HL-60 (cell line): Measurements from ENCODE around the gene AP2A2.
A peak's percentile ranks its signal among the peaks of the same experiment; 100 is the strongest.

Experiments used
- DNase-seq, 2 experiments: peaks; one replicate each; pipeline ENCODE4 v3.0.0-alpha.2; 2010 to 2020; ENCODE audit warnings: low read depth in 1 of 2, low spot score in 1 of 2
- H3K27ac ChIP-seq: fragments of 250-450 bp; sonication (Bioruptor Pico); replicated peaks from 2 replicates; pipeline ENCODE4 v1.5.1; 2020; ENCODE audit warnings: mild to moderate bottlenecking, moderate library complexity
- H3K27me3 ChIP-seq: fragments of 250-450 bp; sonication (Bioruptor Pico); 2 replicates; pipeline ENCODE4 v1.5.1; 2021; ENCODE audit warnings: mild to moderate bottlenecking, moderate library complexity; ENCODE audit not compliant: insufficient read depth, poor library complexity, severe bottlenecking
- H3K4me3 ChIP-seq: replicated peaks from 2 replicates; pipeline ENCODE4 v1.5.1; 2011; ENCODE audit warnings: mild to moderate bottlenecking, control low read depth, low read length; ENCODE audit not compliant: insufficient read depth
- GABPA ChIP-seq: IDR thresholded peaks from 2 replicates; pipeline ENCODE4 v1.6.1; 2012; ENCODE audit warnings: low read depth
- POLR2AphosphoS5 ChIP-seq: IDR thresholded peaks from 2 replicates; pipeline ENCODE4 v1.6.1; 2012; ENCODE audit warnings: low read depth
- SPI1 ChIP-seq: IDR thresholded peaks from 2 replicates; pipeline ENCODE4 v1.6.1; 2012; ENCODE audit warnings: low read depth, mild to moderate bottlenecking, borderline replicate concordance
- TF ChIP-seq, protein P1 (sequence below): IDR thresholded peaks from 2 replicates; pipeline ENCODE4 v1.6.1; 2012; ENCODE audit warnings: low read depth; ENCODE audit not compliant: insufficient replicate concordance
- TF ChIP-seq, protein P2 (sequence below): IDR thresholded peaks from one replicate; pipeline ENCODE4 v1.5.1; 2011; ENCODE audit warnings: low read length, control low read depth, inconsistent platforms; ENCODE audit not compliant: insufficient read depth

AP2A2 gene

DNA sequence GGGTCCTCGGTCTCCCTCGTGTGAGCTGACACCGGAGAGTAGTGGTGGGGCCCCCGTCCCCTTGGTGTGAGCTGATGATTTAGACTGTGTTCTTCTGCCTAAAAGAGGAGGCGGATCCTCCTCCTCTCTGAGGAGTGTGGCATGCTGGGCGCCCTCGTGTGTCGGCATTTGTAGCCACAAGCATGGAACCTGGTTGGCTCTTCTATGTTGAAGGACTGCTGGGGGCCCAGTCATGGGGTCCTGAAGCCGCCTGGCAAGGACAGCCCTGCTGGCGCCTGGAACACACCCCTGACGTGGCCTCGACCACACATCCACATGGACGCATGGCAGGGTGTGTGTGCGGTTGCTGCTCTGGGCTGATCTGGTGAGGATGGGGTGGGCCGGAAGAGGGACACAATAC is 50.2 kb downstream of the AP2A2 start:
- TF ChIP-seq, protein P1, sequence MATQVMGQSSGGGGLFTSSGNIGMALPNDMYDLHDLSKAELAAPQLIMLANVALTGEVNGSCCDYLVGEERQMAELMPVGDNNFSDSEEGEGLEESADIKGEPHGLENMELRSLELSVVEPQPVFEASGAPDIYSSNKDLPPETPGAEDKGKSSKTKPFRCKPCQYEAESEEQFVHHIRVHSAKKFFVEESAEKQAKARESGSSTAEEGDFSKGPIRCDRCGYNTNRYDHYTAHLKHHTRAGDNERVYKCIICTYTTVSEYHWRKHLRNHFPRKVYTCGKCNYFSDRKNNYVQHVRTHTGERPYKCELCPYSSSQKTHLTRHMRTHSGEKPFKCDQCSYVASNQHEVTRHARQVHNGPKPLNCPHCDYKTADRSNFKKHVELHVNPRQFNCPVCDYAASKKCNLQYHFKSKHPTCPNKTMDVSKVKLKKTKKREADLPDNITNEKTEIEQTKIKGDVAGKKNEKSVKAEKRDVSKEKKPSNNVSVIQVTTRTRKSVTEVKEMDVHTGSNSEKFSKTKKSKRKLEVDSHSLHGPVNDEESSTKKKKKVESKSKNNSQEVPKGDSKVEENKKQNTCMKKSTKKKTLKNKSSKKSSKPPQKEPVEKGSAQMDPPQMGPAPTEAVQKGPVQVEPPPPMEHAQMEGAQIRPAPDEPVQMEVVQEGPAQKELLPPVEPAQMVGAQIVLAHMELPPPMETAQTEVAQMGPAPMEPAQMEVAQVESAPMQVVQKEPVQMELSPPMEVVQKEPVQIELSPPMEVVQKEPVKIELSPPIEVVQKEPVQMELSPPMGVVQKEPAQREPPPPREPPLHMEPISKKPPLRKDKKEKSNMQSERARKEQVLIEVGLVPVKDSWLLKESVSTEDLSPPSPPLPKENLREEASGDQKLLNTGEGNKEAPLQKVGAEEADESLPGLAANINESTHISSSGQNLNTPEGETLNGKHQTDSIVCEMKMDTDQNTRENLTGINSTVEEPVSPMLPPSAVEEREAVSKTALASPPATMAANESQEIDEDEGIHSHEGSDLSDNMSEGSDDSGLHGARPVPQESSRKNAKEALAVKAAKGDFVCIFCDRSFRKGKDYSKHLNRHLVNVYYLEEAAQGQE: no peak
- TF ChIP-seq, protein P2, sequence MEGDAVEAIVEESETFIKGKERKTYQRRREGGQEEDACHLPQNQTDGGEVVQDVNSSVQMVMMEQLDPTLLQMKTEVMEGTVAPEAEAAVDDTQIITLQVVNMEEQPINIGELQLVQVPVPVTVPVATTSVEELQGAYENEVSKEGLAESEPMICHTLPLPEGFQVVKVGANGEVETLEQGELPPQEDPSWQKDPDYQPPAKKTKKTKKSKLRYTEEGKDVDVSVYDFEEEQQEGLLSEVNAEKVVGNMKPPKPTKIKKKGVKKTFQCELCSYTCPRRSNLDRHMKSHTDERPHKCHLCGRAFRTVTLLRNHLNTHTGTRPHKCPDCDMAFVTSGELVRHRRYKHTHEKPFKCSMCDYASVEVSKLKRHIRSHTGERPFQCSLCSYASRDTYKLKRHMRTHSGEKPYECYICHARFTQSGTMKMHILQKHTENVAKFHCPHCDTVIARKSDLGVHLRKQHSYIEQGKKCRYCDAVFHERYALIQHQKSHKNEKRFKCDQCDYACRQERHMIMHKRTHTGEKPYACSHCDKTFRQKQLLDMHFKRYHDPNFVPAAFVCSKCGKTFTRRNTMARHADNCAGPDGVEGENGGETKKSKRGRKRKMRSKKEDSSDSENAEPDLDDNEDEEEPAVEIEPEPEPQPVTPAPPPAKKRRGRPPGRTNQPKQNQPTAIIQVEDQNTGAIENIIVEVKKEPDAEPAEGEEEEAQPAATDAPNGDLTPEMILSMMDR: no peak
- TF ChIP-seq GABPA: no peak
- no peak for TF ChIP-seq SPI1
- Histone ChIP-seq H3K4me3 (no peak overlapping the region), H3K27ac (no peak overlapping the region), H3K27me3 (no peaks in the 10 kb centered on the region)
- DNase-seq: peak in 1 of 2 experiments; percentile 55

DNA sequence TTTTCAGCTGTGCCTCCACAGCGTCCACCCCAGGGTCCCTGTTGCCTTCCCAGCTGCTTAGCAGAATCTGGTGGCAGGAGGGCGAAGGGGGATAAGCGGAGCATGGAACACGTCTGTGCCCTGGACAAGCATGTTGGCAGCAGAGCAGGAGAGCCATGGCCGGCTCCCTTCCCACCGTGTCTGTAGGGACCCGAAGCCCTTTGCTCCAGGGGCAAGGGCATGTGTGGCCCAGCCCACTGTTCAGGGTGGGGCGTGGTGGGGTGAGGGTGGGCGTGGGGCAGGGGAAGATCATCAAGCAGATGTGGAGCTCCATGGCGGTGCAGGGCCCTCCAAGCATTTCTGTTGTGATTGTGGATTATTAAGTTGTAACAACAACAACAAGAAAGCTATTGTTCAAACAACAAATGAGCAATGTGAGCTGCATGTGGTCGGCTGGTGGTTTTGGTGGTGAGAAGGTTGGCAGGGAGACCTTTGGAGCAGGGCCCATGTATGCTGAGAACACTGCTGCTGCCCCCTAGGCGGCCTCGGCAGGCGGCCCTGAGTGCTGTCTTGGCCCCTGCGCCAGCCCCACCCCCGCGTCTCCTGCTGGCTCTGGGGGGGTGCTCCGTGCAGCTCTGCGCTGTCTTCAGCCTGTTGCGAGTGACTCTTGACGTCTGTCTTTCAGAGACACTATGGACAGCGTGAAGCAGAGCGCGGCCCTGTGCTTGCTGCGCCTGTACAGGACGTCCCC is 50.9 kb downstream of the AP2A2 start:
- Histone ChIP-seq H3K27me3 (no peaks in the 10 kb centered on the region), H3K27ac (no peak overlapping the region), H3K4me3 (no peak overlapping the region)
- DNase-seq: peak in 1 of 2 experiments; percentile 28
- TF ChIP-seq POLR2AphosphoS5: no peak
- no peak for TF ChIP-seq SPI1
- TF ChIP-seq GABPA: no peak
- TF ChIP-seq, protein P2: no peak
- TF ChIP-seq, protein P1: no peak

DNA sequence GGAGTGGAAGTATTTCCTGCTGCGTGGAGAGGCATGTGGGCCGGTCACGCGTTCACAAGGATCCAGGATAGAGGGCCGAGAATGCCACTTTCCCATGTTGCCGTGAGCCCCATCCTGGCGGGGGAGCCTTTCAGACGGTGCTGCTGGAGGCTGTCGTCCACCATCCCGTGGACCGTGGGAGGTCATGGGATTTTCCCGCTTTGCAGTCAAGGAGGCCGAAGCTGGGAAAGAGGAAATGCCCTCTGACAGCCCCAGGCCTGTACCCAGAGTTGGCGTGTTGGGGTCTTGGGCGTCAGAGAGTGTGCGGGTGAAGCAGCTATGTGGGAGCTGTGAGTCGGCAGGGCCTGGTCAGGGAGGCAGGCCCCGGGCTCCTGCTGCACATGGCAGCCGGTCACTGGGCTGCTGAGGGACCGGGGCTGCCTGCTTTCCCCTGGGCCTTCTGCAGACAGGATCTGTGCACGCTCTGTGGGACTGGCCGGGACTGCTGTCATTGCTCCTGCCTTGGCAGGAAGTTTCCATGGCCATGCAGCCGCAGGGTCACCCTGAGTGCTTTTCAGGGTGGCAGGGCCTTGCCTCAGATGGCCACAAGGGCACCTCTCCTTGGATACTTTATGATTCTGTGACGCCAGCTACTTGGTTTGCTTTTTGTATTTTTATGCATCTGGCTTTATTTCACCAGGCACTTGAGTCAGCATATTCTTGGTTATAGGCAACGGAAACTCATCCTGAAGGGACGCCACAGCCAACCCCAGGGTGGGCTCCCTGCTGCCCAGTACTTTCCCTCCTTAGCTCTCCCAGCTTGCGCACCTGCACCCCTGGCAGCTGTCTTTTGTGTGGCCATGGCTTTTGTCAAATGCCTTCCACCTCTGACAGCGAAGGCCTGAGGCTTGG is 52.4 kb downstream of the AP2A2 start:
- TF ChIP-seq, protein P1: no peak
- TF ChIP-seq SPI1 (no peak), POLR2AphosphoS5 (no peak), GABPA (no peak)
- TF ChIP-seq, protein P2: no peak
- Histone ChIP-seq H3K27me3 (no peaks in the 10 kb centered on the region), H3K27ac (no peak overlapping the region), H3K4me3 (no peak overlapping the region)
- DNase-seq: no peak
